ENCODE measurements around the gene PITHD1.
"Not testable (repeated sequence)": the region's sequence is repeated elsewhere in the genome, so short reads cannot be mapped to it uniquely, and the experiment has no call there.

PITHD1 gene

GRCh38 chr1:23800400-23801337 lies 22.5 kb downstream of the PITHD1 start, which contains the start of gene GALE:
GALE (minus strand) TSS chr1:23800754; CDS start chr1:23799007, 1,747 bp downstream.
- peak; percentile 17 for TF ChIP-seq CTCF (conservative IDR thresholded peaks at IDR 0.05; ENCODE audit: low read depth, low read length)
- H3K4me3 ChIP-seq (ENCODE audit: low read depth, low read length) = peak within 1 kb of the TSS; percentile 79

GRCh38 chr1:23801338-23801748 lies 23.1 kb downstream of the PITHD1 start:
- peak overlapping the region; percentile 79 for H3K4me3 ChIP-seq (ENCODE audit: low read depth, low read length)
- no peak for TF ChIP-seq CTCF (conservative IDR thresholded peaks at IDR 0.05; ENCODE audit: low read depth, low read length)
- no peak for DNase-seq (ENCODE audit: low read depth)

More at GRCh38 chr1:23800400-23801337, 22.5 kb downstream of the PITHD1 start, which contains the start of gene GALE:
- DNase-seq (ENCODE audit: low read depth) = peak; percentile 96

- TF ChIP-seq CTCF (conservative IDR thresholded peaks at IDR 0.05; ENCODE audit: low read depth, low read length) = no peak
- no peak for DNase-seq (ENCODE audit: low read depth)
- H3K4me3 ChIP-seq (ENCODE audit: low read depth, low read length) = no peak overlapping the region
These were observed 23.7 kb downstream of the PITHD1 start for GRCh38 chr1:23801876-23802275.

GRCh38 chr1:23802809-23803342 lies 24.7 kb downstream of the PITHD1 start:
- DNase-seq (ENCODE audit: low read depth); H3K4me3 ChIP-seq (ENCODE audit: low read depth, low read length): not testable (repeated sequence)

GRCh38 chr1:23803674-23804073 lies 25.5 kb downstream of the PITHD1 start:
- no peak for DNase-seq (ENCODE audit: low read depth)
- H3K4me3 ChIP-seq (ENCODE audit: low read depth, low read length) = no peak overlapping the region
- no peak for TF ChIP-seq CTCF (conservative IDR thresholded peaks at IDR 0.05; ENCODE audit: low read depth, low read length)

- no peak for DNase-seq (ENCODE audit: low read depth)
- TF ChIP-seq CTCF (conservative IDR thresholded peaks at IDR 0.05; ENCODE audit: low read depth, low read length) = peak; percentile 38
- no peak overlapping the region for H3K4me3 ChIP-seq (ENCODE audit: low read depth, low read length)
These were observed 26.1 kb downstream of the PITHD1 start for GRCh38 chr1:23804183-23804835.

GRCh38 chr1:23805025-23805424 lies 26.8 kb downstream of the PITHD1 start:
- no peak for DNase-seq (ENCODE audit: low read depth)
- no peak overlapping the region for H3K4me3 ChIP-seq (ENCODE audit: low read depth, low read length)
- TF ChIP-seq CTCF (conservative IDR thresholded peaks at IDR 0.05; ENCODE audit: low read depth, low read length) = no peak

All from choroid plexus epithelial cell (primary cell).